Stimulated activated CD8-positive, alpha-beta memory T cell treated with anti-CD3 and anti-CD28 coated beads, Interleukin-4, amount 100 ng/mL, for 1 hour (primary cell): Measurements from ENCODE around the gene AGBL3.

Experiments
- DNase-seq, 2 donors: peaks; one replicate each; pipeline ENCODE4 v3.0.0-alpha.2; 2020; ENCODE audit warnings: low read depth in 2 of 2, low spot score in 1 of 2

The AGBL3 gene

GRCh38 chr7:135147341-135147898 is 161.1 kb downstream of the AGBL3 start:
- no peak for DNase-seq

GRCh38 chr7:135147899-135148721 is 161.8 kb downstream of the AGBL3 start, which contains the start of gene TMEM140:
Gene TMEM140 (plus strand): TSS chr7:135148072. CDS start chr7:135164442, 16,370 bp downstream.
- no peak for DNase-seq

- DNase-seq = no peak
Measured at GRCh38 chr7:135150072-135150782, 163.9 kb downstream of the AGBL3 start.

GRCh38 chr7:135151132-135151531 is 164.8 kb downstream of the AGBL3 start:
- no peak for DNase-seq

- no peak for DNase-seq
Measured at GRCh38 chr7:135151533-135151932, 165.2 kb downstream of the AGBL3 start.

- no peak for DNase-seq
Measured at GRCh38 chr7:135152442-135152841, 166.1 kb downstream of the AGBL3 start.

GRCh38 chr7:135154734-135155133 is 168.4 kb downstream of the AGBL3 start:
- DNase-seq = no peak

GRCh38 chr7:135156290-135156689 is 170.0 kb downstream of the AGBL3 start:
- no peak for DNase-seq

- no peak for DNase-seq
Measured at GRCh38 chr7:135158141-135158655, 171.9 kb downstream of the AGBL3 start.

- no peak for DNase-seq
Measured at GRCh38 chr7:135158874-135159273, 172.6 kb downstream of the AGBL3 start.

GRCh38 chr7:135159359-135160085 is 173.2 kb downstream of the AGBL3 start:
- no peak for DNase-seq

- DNase-seq = no peak
Measured at GRCh38 chr7:135160098-135160857, 174.0 kb downstream of the AGBL3 start.

GRCh38 chr7:135160858-135161653 is 174.7 kb downstream of the AGBL3 start:
- no peak for DNase-seq

- DNase-seq = no peak
Measured at GRCh38 chr7:135161669-135162068, 175.4 kb downstream of the AGBL3 start.

GRCh38 chr7:135162382-135163001 is 176.2 kb downstream of the AGBL3 start:
- no peak for DNase-seq

- DNase-seq = no peak
Measured at GRCh38 chr7:135164357-135165061, 178.2 kb downstream of the AGBL3 start.

GRCh38 chr7:135165862-135166261 is 179.6 kb downstream of the AGBL3 start:
- no peak for DNase-seq

- no peak for DNase-seq
Measured at GRCh38 chr7:135166338-135166990, 180.2 kb downstream of the AGBL3 start.
